Thoracic aorta (tissue), 2 donors: Measurements from ENCODE around the gene HEPACAM. TPM values are rescaled to one million over a fixed set of nuclear protein-coding genes. Genes with fewer than 3 reads are reported as not detected.

Experiments
- ATAC-seq: fragments of 150-250 bp; one replicate; pipeline ENCODE4 v1.8.0; 2017; ENCODE audit warnings: low read depth; ENCODE audit not compliant: insufficient number of reproducible peaks, low FRiP score
- DNase-seq: peaks from one replicate; pipeline ENCODE4 v3.0.0-alpha.2; 2020; ENCODE audit warnings: low spot score
- H3K27ac ChIP-seq, 2 donors: fragments of 200-600 bp; sonication (generic); 1 replicate in 1 of 2; 2 replicates in 1 of 2; pipeline ENCODE4 v1.5.1; 2016; ENCODE audit warnings: mild to moderate bottlenecking in 2 of 2, moderate library complexity in 2 of 2
- H3K27me3 ChIP-seq: fragments of 200-600 bp; sonication (generic); replicated peaks from 2 replicates; pipeline ENCODE4 v1.6.0; 2016; ENCODE audit warnings: mild to moderate bottlenecking; ENCODE audit not compliant: insufficient read depth
- H3K36me3 ChIP-seq: fragments of 200-600 bp; sonication (generic); one replicate; pipeline ENCODE4 v1.5.1; 2016
- H3K4me1 ChIP-seq, 2 donors: fragments of 200-600 bp; sonication (generic); 1 replicate in 1 of 2; 2 replicates in 1 of 2; pipeline versions ENCODE4 v1.5.1 to v1.6.0; 2016; ENCODE audit warnings: low read depth in 2 of 2, mild to moderate bottlenecking in 1 of 2; ENCODE audit not compliant: control insufficient read depth in 1 of 2
- H3K4me3 ChIP-seq: fragments of 200-600 bp; sonication (generic); 2 replicates; pipeline ENCODE4 v1.5.1; 2016; ENCODE audit warnings: mild to moderate bottlenecking
- H3K9me3 ChIP-seq: fragments of 200-600 bp; sonication (generic); 2 replicates; pipeline ENCODE4 v1.5.1; 2016
- total RNA-seq, 2 donors: library from RNA; depleted of rRNA; stranded (reverse); fragments of >200 nt; gene quantifications; one replicate each; pipeline versions ENCODE4 v1.1.0 to v1.2.3, GENCODE V29; 2016
- TF ChIP-seq, protein P1 (sequence below): fragments of 200-600 bp; sonication (generic); IDR thresholded peaks from one replicate; pipeline ENCODE4 v1.5.1; 2019; ENCODE audit warnings: antibody characterized with exemption

HEPACAM gene
- total RNA-seq, 2 donors from 2014 or later = 0.49 to 1.2 TPM

DNA sequence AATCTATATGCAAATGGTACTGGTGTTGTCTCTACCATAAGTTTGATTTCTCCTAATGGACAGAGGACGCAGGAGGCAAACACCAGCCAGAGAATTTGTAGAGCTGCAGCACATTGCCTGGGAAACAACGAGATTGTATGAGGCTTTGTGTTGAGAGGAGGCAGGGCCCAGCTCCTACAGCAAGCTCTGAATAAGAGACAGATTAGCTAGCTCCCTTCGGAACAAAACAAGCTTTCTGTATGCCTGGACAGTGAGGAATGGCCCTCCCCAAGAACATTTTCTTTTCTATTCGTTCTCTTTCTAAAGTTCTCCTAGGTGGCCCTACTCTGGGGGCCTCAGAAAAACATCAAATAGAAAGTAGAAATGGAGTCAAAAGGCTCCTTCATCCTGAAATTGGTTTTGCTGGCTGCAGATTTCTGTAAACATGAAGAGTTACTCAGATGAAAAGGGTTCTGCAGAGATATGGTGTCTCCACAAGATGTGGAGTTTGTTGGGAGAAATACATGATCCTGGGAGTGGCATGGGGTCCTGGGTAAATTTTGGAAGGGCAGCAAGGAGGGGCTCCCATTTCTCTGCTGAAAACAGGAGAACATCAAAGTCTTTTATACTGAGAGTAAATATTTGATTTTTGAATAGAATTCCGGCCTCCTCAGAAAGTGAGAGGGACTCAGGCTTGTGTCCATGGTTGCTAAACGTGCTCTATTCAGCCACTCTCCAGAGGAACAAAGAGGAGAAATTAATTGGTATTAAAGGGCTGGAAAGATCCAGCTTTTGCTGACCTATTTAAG is 6.8 kb upstream of the HEPACAM start:
- no peaks in the 10 kb centered on the region for H3K9me3 ChIP-seq
- ATAC-seq = no peak
- H3K27ac ChIP-seq = no peak overlapping the region
- TF ChIP-seq, protein P1, sequence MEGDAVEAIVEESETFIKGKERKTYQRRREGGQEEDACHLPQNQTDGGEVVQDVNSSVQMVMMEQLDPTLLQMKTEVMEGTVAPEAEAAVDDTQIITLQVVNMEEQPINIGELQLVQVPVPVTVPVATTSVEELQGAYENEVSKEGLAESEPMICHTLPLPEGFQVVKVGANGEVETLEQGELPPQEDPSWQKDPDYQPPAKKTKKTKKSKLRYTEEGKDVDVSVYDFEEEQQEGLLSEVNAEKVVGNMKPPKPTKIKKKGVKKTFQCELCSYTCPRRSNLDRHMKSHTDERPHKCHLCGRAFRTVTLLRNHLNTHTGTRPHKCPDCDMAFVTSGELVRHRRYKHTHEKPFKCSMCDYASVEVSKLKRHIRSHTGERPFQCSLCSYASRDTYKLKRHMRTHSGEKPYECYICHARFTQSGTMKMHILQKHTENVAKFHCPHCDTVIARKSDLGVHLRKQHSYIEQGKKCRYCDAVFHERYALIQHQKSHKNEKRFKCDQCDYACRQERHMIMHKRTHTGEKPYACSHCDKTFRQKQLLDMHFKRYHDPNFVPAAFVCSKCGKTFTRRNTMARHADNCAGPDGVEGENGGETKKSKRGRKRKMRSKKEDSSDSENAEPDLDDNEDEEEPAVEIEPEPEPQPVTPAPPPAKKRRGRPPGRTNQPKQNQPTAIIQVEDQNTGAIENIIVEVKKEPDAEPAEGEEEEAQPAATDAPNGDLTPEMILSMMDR = no peak
- H3K27me3 ChIP-seq = no peaks in the 10 kb centered on the region
- no peak overlapping the region for H3K4me3 ChIP-seq
- DNase-seq = no peak
- H3K36me3 ChIP-seq = no peaks in the 10 kb centered on the region
- H3K4me1 ChIP-seq = no peaks in the 10 kb centered on the region

DNA sequence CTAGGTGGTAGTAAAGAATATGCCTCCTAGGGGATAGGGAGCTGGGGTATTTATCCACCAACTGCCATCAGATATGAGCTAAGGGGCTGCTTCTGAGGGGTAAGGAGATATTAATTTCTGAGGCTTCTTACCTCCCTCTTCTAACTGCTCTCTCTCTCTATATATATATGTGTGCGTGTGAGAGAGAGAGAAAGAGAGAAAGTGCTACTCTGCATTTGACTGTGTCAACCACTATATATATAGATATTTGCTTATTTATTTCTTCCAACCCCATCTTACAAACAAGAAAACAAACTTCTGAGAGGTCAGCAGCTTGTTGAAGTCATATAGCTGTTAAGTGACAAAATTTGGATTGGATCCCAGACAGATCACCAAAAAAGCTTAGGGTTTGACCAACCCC is 5.9 kb upstream of the HEPACAM start:
- Histone ChIP-seq H3K27me3 (no peaks in the 10 kb centered on the region), H3K4me1 (no peaks in the 10 kb centered on the region), H3K36me3 (no peaks in the 10 kb centered on the region), H3K9me3 (no peaks in the 10 kb centered on the region), H3K4me3 (no peak overlapping the region), H3K27ac (no peak overlapping the region)
- TF ChIP-seq, protein P1 = no peak
- no peak for ATAC-seq
- DNase-seq = no peak

DNA sequence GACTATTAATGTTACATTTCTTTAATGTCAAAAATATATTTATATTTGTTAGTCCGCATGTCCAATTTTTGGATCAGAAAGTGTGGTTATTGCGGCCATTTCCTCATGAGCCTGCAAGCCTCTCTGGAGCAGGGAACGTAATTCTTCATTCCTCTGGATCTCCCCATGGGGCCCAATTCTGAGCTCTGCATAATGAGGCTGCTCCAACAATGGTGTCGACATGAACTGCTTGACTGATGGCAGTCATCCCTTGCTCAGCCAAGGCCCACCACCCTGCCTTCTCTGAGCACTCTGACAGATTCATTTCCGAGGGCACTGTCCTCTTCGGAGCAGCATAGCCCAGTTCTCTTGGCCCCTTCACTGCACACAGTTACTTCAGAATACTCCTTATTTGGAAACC is 3.1 kb upstream of the HEPACAM start:
- no peak overlapping the region for H3K27ac ChIP-seq
- no peaks in the 10 kb centered on the region for H3K4me1 ChIP-seq
- TF ChIP-seq, protein P1 = no peak

DNA sequence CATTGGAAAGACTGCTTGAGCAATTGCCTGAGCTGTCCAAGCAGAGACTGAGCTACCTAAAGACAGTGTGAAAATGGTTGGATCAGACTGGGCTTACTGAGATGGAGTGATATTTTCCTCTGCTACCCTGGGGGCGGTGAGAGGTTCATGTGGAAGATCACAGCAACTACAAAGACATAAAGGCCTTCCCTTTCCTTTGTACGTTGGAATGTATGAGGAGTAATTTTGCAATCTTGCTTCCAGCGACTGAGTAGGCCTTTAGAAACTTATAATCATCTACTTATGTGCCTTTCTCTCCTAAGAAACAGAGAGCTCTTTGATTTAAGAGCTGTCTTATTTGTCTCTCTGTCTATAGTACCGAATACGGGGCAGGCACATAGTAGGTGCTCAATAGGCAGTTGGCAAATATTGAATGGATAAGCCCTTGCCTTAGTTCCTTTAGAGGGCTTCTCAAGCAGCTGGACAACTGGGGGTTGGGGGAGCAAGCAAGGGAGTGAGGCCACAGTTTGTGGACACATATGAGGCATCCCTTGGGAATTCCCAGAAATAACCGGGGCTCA is 2.4 kb upstream of the HEPACAM start:
- Histone ChIP-seq H3K4me3 (no peak overlapping the region), H3K4me1 (no peaks in the 10 kb centered on the region), H3K9me3 (no peaks in the 10 kb centered on the region), H3K27ac (no peak overlapping the region), H3K27me3 (no peaks in the 10 kb centered on the region), H3K36me3 (no peaks in the 10 kb centered on the region)
- ATAC-seq (no peak), DNase-seq (no peak)
- TF ChIP-seq, protein P1 = no peak

More for the DNA sequence above, 3.1 kb upstream of the HEPACAM start:
- DNase-seq (no peak), ATAC-seq (no peak)
- no peaks in the 10 kb centered on the region for H3K27me3 ChIP-seq
- no peaks in the 10 kb centered on the region for H3K9me3 ChIP-seq
- H3K36me3 ChIP-seq = no peaks in the 10 kb centered on the region
- H3K4me3 ChIP-seq = no peak overlapping the region

DNA sequence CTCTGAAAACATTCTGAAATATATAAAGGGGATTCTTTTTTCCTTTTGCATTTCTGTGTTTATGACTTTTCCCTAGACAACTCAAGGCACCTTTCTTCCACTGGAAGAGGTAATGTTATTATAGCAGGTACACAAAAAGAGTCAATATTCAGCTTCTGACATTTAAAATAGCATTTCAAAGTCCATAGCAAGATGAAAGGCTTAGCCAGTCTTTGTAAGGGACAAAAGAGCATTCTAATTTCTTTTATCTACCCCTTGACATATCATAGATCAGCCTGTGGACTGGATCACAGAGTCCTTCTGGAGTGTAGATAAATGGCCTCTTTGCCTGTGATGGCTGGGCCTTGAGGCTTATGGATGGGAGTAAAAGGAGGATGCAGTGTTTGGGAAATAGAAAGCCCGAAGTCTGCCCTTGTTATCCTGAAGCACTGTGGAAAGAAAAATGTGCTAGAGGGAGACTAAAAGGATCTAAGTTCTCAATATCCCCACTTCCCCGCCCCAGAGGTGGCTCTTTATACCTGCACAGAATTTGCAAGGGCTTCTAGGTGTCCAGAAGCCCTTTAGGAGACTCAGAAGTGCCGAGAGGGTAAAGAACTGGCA is 1.6 kb upstream of the HEPACAM start:
- TF ChIP-seq, protein P1 = no peak
- no peak overlapping the region for H3K27ac ChIP-seq
- H3K27me3 ChIP-seq = no peaks in the 10 kb centered on the region
- no peaks in the 10 kb centered on the region for H3K36me3 ChIP-seq
- ATAC-seq (no peak), DNase-seq (no peak)
- H3K4me1 ChIP-seq = no peaks in the 10 kb centered on the region
- H3K4me3 ChIP-seq = no peak overlapping the region
- no peaks in the 10 kb centered on the region for H3K9me3 ChIP-seq
